IPS-15b (cell line): ENCODE data around the gene ZFP64.

Source experiments
- H3K27me3 ChIP-seq: one replicate; pipeline ENCODE4 v1.6.1; 2013; ENCODE audit warnings: low read length; ENCODE audit not compliant: control insufficient read depth, insufficient read depth
- H3K36me3 ChIP-seq: one replicate; pipeline ENCODE4 v1.6.1; 2013; ENCODE audit warnings: low read length; ENCODE audit not compliant: control insufficient read depth, insufficient read depth
- H3K4me1 ChIP-seq: one replicate; pipeline ENCODE4 v1.6.1; 2013; ENCODE audit warnings: mild to moderate bottlenecking, low read length; ENCODE audit not compliant: control insufficient read depth, insufficient read depth
- H3K4me3 ChIP-seq: one replicate; pipeline ENCODE4 v1.5.1; 2013; ENCODE audit warnings: low read depth, low read length
- H3K9ac ChIP-seq: one replicate; pipeline ENCODE4 v1.6.1; 2013; ENCODE audit warnings: low read depth, mild to moderate bottlenecking, low read length
- H3K9me3 ChIP-seq: one replicate; pipeline ENCODE4 v1.6.1; 2013; ENCODE audit warnings: mild to moderate bottlenecking, low read length; ENCODE audit not compliant: control insufficient read depth, insufficient read depth

Gene ZFP64

GRCh38 chr20:52172392-52173047 lies 19.1 kb downstream of the ZFP64 start:
- H3K9ac ChIP-seq = no peak overlapping the region
- H3K9me3 ChIP-seq = no peaks in the 10 kb centered on the region
- no peaks in the 10 kb centered on the region for H3K4me1 ChIP-seq
- no peaks in the 10 kb centered on the region for H3K27me3 ChIP-seq
- no peaks in the 10 kb centered on the region for H3K36me3 ChIP-seq
- H3K4me3 ChIP-seq = no peak overlapping the region

GRCh38 chr20:52171025-52171424 lies 20.6 kb downstream of the ZFP64 start:
- no peaks in the 10 kb centered on the region for H3K36me3 ChIP-seq
- no peak overlapping the region for H3K9ac ChIP-seq
- no peaks in the 10 kb centered on the region for H3K27me3 ChIP-seq
- H3K4me1 ChIP-seq = no peaks in the 10 kb centered on the region
- no peak overlapping the region for H3K4me3 ChIP-seq
- H3K9me3 ChIP-seq = no peaks in the 10 kb centered on the region

GRCh38 chr20:52168116-52168515 lies 23.5 kb downstream of the ZFP64 start:
- Histone ChIP-seq H3K27me3 (no peaks in the 10 kb centered on the region), H3K4me3 (no peak overlapping the region), H3K9ac (no peak overlapping the region), H3K36me3 (no peaks in the 10 kb centered on the region), H3K9me3 (no peaks in the 10 kb centered on the region), H3K4me1 (no peaks in the 10 kb centered on the region)

- Histone ChIP-seq H3K9me3 (no peaks in the 10 kb centered on the region), H3K27me3 (no peaks in the 10 kb centered on the region), H3K9ac (no peak overlapping the region), H3K4me1 (no peaks in the 10 kb centered on the region), H3K4me3 (no peak overlapping the region), H3K36me3 (no peaks in the 10 kb centered on the region)
Measured at GRCh38 chr20:52167232-52167840, 24.2 kb downstream of the ZFP64 start.

- Histone ChIP-seq H3K27me3 (no peaks in the 10 kb centered on the region), H3K9ac (no peak overlapping the region), H3K4me1 (no peaks in the 10 kb centered on the region), H3K36me3 (no peaks in the 10 kb centered on the region), H3K9me3 (no peaks in the 10 kb centered on the region), H3K4me3 (no peak overlapping the region)
Measured at GRCh38 chr20:52166150-52166549, 25.4 kb downstream of the ZFP64 start.

GRCh38 chr20:52160621-52161204 lies 30.9 kb downstream of the ZFP64 start:
- Histone ChIP-seq H3K27me3 (no peaks in the 10 kb centered on the region), H3K36me3 (peaks cover 9% of the 10 kb centered on the region), H3K4me3 (no peak overlapping the region), H3K9me3 (no peaks in the 10 kb centered on the region), H3K9ac (no peak overlapping the region), H3K4me1 (no peaks in the 10 kb centered on the region)

GRCh38 chr20:52160049-52160570 lies 31.5 kb downstream of the ZFP64 start:
- H3K36me3 ChIP-seq = peaks cover 9% of the 10 kb centered on the region
- H3K4me3 ChIP-seq = no peak overlapping the region
- no peak overlapping the region for H3K9ac ChIP-seq
- no peaks in the 10 kb centered on the region for H3K27me3 ChIP-seq
- H3K9me3 ChIP-seq = no peaks in the 10 kb centered on the region
- no peaks in the 10 kb centered on the region for H3K4me1 ChIP-seq

GRCh38 chr20:52154575-52154974 lies 37.0 kb downstream of the ZFP64 start:
- Histone ChIP-seq H3K9ac (no peak overlapping the region), H3K9me3 (no peaks in the 10 kb centered on the region), H3K4me3 (no peak overlapping the region), H3K4me1 (no peaks in the 10 kb centered on the region), H3K36me3 (peaks cover 10% of the 10 kb centered on the region), H3K27me3 (no peaks in the 10 kb centered on the region)

- peaks cover 9% of the 10 kb centered on the region for H3K36me3 ChIP-seq
- H3K4me3 ChIP-seq = no peak overlapping the region
Measured at GRCh38 chr20:52153896-52154295, 37.7 kb downstream of the ZFP64 start.

GRCh38 chr20:52152921-52153320 lies 38.7 kb downstream of the ZFP64 start:
- H3K27me3 ChIP-seq = no peaks in the 10 kb centered on the region
- no peaks in the 10 kb centered on the region for H3K9me3 ChIP-seq
- H3K36me3 ChIP-seq = peaks cover 5% of the 10 kb centered on the region
- no peaks in the 10 kb centered on the region for H3K4me1 ChIP-seq
- no peak overlapping the region for H3K9ac ChIP-seq
- H3K4me3 ChIP-seq = no peak overlapping the region

More at GRCh38 chr20:52153896-52154295, 37.7 kb downstream of the ZFP64 start:
- no peaks in the 10 kb centered on the region for H3K27me3 ChIP-seq
- no peak overlapping the region for H3K9ac ChIP-seq
- H3K9me3 ChIP-seq = no peaks in the 10 kb centered on the region
- H3K4me1 ChIP-seq = no peaks in the 10 kb centered on the region

- no peaks in the 10 kb centered on the region for H3K27me3 ChIP-seq
- H3K36me3 ChIP-seq = peaks cover 5% of the 10 kb centered on the region
- no peaks in the 10 kb centered on the region for H3K9me3 ChIP-seq
- H3K9ac ChIP-seq = no peak overlapping the region
- H3K4me1 ChIP-seq = no peaks in the 10 kb centered on the region
- H3K4me3 ChIP-seq = no peak overlapping the region
Measured at GRCh38 chr20:52152416-52152815, 39.2 kb downstream of the ZFP64 start.
